Measurements from ENCODE around the gene GCNT1.

GRCh38 chr9:76419782-76420380, 39.1 kb upstream of the GCNT1 start:
- TF ChIP-seq, protein P1, sequence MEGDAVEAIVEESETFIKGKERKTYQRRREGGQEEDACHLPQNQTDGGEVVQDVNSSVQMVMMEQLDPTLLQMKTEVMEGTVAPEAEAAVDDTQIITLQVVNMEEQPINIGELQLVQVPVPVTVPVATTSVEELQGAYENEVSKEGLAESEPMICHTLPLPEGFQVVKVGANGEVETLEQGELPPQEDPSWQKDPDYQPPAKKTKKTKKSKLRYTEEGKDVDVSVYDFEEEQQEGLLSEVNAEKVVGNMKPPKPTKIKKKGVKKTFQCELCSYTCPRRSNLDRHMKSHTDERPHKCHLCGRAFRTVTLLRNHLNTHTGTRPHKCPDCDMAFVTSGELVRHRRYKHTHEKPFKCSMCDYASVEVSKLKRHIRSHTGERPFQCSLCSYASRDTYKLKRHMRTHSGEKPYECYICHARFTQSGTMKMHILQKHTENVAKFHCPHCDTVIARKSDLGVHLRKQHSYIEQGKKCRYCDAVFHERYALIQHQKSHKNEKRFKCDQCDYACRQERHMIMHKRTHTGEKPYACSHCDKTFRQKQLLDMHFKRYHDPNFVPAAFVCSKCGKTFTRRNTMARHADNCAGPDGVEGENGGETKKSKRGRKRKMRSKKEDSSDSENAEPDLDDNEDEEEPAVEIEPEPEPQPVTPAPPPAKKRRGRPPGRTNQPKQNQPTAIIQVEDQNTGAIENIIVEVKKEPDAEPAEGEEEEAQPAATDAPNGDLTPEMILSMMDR (IDR thresholded peaks at IDR 0.05): peak; percentile 41; the same call in 1 of the 2 replicates
- TF ChIP-seq, protein P2, sequence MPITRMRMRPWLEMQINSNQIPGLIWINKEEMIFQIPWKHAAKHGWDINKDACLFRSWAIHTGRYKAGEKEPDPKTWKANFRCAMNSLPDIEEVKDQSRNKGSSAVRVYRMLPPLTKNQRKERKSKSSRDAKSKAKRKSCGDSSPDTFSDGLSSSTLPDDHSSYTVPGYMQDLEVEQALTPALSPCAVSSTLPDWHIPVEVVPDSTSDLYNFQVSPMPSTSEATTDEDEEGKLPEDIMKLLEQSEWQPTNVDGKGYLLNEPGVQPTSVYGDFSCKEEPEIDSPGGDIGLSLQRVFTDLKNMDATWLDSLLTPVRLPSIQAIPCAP (CRISPR knock-in tag; IDR thresholded peaks at IDR 0.05): no peak
- TF ChIP-seq, protein P3, sequence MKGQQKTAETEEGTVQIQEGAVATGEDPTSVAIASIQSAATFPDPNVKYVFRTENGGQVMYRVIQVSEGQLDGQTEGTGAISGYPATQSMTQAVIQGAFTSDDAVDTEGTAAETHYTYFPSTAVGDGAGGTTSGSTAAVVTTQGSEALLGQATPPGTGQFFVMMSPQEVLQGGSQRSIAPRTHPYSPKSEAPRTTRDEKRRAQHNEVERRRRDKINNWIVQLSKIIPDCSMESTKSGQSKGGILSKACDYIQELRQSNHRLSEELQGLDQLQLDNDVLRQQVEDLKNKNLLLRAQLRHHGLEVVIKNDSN (CRISPR knock-in tag; IDR thresholded peaks at IDR 0.05): no peak
- TF ChIP-seq SMAD3 (CRISPR knock-in tag; IDR thresholded peaks at IDR 0.05; ENCODE audit: borderline replicate concordance) (no peak), HMGXB4 (CRISPR knock-in tag; IDR thresholded peaks at IDR 0.05) (no peak), NFE2L1 (CRISPR knock-in tag; IDR thresholded peaks at IDR 0.05) (no peak), ZBTB43 (CRISPR knock-in tag; IDR thresholded peaks at IDR 0.05) (no peak), IRF2 (CRISPR knock-in tag; IDR thresholded peaks at IDR 0.05; ENCODE audit: borderline replicate concordance, low read depth) (no peak), CREB1 (CRISPR knock-in tag; IDR thresholded peaks at IDR 0.05) (no peak), SP1 (CRISPR knock-in tag; conservative IDR thresholded peaks at IDR 0.05) (no peak), ATF2 (CRISPR knock-in tag; IDR thresholded peaks at IDR 0.05; ENCODE audit: borderline replicate concordance, low read depth) (no peak), JUN (CRISPR knock-in tag; IDR thresholded peaks at IDR 0.05) (no peak), NR2C2 (CRISPR knock-in tag; IDR thresholded peaks at IDR 0.05) (no peak)

Measured in WTC11 (cell line).